ENCODE results near the gene CSPG5. TPM values are rescaled to one million over a fixed set of nuclear protein-coding genes. Genes with fewer than 3 reads are reported as not detected.

CSPG5 gene
- polyA plus RNA-seq, 1 donor (not counting 4 experiments of a cell fraction or from before 2014, with no cell fraction given) = 0.14 TPM

DNA sequence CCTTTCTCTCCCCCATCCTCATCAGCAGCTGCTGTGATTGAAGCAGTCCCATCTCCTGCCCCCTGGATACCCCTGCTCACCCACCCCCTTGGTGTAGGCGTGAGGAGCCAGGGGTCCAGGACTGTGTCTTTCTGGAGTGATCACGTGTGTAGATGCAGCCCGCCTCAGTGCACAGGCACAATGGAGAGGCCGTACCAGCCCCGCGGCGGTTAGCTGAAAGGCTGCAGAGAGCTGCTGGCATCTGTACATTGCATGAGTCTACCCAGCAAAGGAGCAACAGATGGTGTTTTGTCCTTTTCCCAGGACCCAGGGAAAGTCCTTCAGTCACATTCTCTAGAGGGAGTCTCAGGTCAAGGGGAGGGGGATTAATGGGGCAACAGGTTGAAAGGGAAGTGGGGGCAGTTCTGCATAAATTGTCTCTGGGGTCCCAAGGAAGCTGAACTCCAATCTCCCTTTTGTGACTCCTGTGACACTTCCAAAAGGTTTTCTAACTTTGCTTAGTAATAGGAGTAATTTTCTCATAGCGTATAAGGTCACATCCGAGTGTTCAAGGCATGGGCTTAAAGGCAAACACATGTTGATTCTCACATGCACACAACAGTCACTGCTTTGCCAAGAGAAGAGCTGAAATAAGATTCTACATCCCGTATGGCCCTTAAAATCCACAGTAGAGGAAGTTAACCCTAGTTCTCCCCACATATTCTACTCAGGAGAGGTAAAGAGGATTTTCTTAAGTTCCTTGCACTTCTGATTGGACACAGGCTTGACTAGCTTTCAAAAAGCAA is 7.1 kb downstream of the CSPG5 start:
- DNase-seq (ENCODE audit: low read depth, low spot score) = no peak
- Histone ChIP-seq H3K79me2 (ENCODE audit: control insufficient read depth, insufficient read depth, low read length) (no peaks in the 10 kb centered on the region), H3K4me2 (ENCODE audit: control insufficient read depth, extremely low read depth, insufficient read depth, low read depth, low read length) (no peak overlapping the region), H3K9me3 (ENCODE audit: control insufficient read depth, low read depth, low read length) (no peaks in the 10 kb centered on the region), H3K36me3 (ENCODE audit: control insufficient read depth in 2 of 2, extremely low read depth in 1 of 2, insufficient read depth in 2 of 2, low read length in 2 of 2) (no peaks in the 10 kb centered on the region), H3K4me1 (ENCODE audit: control insufficient read depth, extremely low read depth, insufficient read depth, low read length) (no peaks in the 10 kb centered on the region), H3K9me1 (ENCODE audit: control insufficient read depth, extremely low read depth, insufficient read depth, low read length) (no peaks in the 10 kb centered on the region), H4K20me1 (ENCODE audit: control insufficient read depth, extremely low read depth, insufficient read depth, low read length) (no peaks in the 10 kb centered on the region), H3K27me3 (ENCODE audit: control insufficient read depth, extremely low read depth, insufficient read depth, low read length) (peaks cover 22% of the 10 kb centered on the region), H3K9ac (ENCODE audit: control insufficient read depth, extremely low read depth, insufficient read depth, low read length) (no peak overlapping the region), H3K4me3 (ENCODE audit: control insufficient read depth in 2 of 3, extremely low read depth in 1 of 3, insufficient read depth in 2 of 3, low read depth in 1 of 3, low read length in 3 of 3) (no peak overlapping the region), H3K27ac (ENCODE audit: control insufficient read depth, insufficient read depth, low read length) (no peak overlapping the region), H2AFZ (ENCODE audit: control insufficient read depth, low read length) (no peak overlapping the region)
- FAIRE-seq = no peak
- dilution Hi-C loops (cut with MboI; ENCODE audit: extremely low pct_ligation_motif_present, low sequenced_read_pairs) = no loop called here
- TF ChIP-seq, protein P1, sequence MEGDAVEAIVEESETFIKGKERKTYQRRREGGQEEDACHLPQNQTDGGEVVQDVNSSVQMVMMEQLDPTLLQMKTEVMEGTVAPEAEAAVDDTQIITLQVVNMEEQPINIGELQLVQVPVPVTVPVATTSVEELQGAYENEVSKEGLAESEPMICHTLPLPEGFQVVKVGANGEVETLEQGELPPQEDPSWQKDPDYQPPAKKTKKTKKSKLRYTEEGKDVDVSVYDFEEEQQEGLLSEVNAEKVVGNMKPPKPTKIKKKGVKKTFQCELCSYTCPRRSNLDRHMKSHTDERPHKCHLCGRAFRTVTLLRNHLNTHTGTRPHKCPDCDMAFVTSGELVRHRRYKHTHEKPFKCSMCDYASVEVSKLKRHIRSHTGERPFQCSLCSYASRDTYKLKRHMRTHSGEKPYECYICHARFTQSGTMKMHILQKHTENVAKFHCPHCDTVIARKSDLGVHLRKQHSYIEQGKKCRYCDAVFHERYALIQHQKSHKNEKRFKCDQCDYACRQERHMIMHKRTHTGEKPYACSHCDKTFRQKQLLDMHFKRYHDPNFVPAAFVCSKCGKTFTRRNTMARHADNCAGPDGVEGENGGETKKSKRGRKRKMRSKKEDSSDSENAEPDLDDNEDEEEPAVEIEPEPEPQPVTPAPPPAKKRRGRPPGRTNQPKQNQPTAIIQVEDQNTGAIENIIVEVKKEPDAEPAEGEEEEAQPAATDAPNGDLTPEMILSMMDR (optimal IDR thresholded peaks at IDR 0.05 in 1 of 3, IDR thresholded peaks at IDR 0.05 in 1 of 3, conservative IDR thresholded peaks at IDR 0.05 in 1 of 3; ENCODE audit: extremely low read depth in 1 of 3, insufficient read depth in 2 of 3, low read length in 3 of 3) = no peak

DNA sequence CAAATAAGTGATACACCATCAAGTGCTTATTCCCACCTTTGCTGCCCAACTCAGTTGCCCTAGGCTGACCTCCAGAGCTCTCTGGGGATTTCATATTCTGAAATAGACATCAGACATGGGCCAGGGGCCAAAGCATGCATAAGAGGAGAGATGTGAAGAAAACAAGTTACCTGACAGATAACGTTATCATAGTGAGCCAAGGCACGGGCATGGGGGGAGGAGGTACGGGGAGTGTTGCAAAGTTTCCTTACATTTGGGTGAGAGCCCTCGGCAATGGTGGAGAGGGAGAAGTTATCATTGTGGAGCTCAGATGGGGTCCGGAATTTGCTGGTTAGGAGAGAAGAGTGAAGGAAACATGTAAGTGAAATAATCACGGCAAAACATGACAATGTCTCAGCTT is 9.8 kb downstream of the CSPG5 start:
- H3K4me1 ChIP-seq (ENCODE audit: control insufficient read depth, extremely low read depth, insufficient read depth, low read length) = no peaks in the 10 kb centered on the region
- peaks cover 26% of the 10 kb centered on the region for H3K27me3 ChIP-seq (ENCODE audit: control insufficient read depth, extremely low read depth, insufficient read depth, low read length)
- H3K9me3 ChIP-seq (ENCODE audit: control insufficient read depth, low read depth, low read length) = no peaks in the 10 kb centered on the region
- no peaks in the 10 kb centered on the region for H3K36me3 ChIP-seq (ENCODE audit: control insufficient read depth in 2 of 2, extremely low read depth in 1 of 2, insufficient read depth in 2 of 2, low read length in 2 of 2)
- no peak overlapping the region for H3K4me3 ChIP-seq (ENCODE audit: control insufficient read depth in 2 of 3, extremely low read depth in 1 of 3, insufficient read depth in 2 of 3, low read depth in 1 of 3, low read length in 3 of 3)
- H4K20me1 ChIP-seq (ENCODE audit: control insufficient read depth, extremely low read depth, insufficient read depth, low read length) = no peaks in the 10 kb centered on the region
- dilution Hi-C loops (cut with MboI; ENCODE audit: extremely low pct_ligation_motif_present, low sequenced_read_pairs) = no loop called here
- FAIRE-seq (no peak), DNase-seq (ENCODE audit: low read depth, low spot score) (no peak)
- H3K27ac ChIP-seq (ENCODE audit: control insufficient read depth, insufficient read depth, low read length) = no peak overlapping the region
- TF ChIP-seq, protein P1 (optimal IDR thresholded peaks at IDR 0.05 in 1 of 3, IDR thresholded peaks at IDR 0.05 in 1 of 3, conservative IDR thresholded peaks at IDR 0.05 in 1 of 3; ENCODE audit: extremely low read depth in 1 of 3, insufficient read depth in 2 of 3, low read length in 3 of 3) = no peak
- TF ChIP-seq EZH2 (IDR thresholded peaks at IDR 0.05; ENCODE audit: low read length) = no peak
- H3K79me2 ChIP-seq (ENCODE audit: control insufficient read depth, insufficient read depth, low read length) = no peaks in the 10 kb centered on the region
- H2AFZ ChIP-seq (ENCODE audit: control insufficient read depth, low read length) = no peak overlapping the region
- H3K4me2 ChIP-seq (ENCODE audit: control insufficient read depth, extremely low read depth, insufficient read depth, low read depth, low read length) = no peak overlapping the region
- no peak overlapping the region for H3K9ac ChIP-seq (ENCODE audit: control insufficient read depth, extremely low read depth, insufficient read depth, low read length)
- no peaks in the 10 kb centered on the region for H3K9me1 ChIP-seq (ENCODE audit: control insufficient read depth, extremely low read depth, insufficient read depth, low read length)
